CD4-positive, alpha-beta T cell treated with Interleukin-4 for 1 hour (primary cell): ENCODE data around the gene ZFYVE9.
A peak's percentile ranks its signal among the peaks of the same experiment; 100 is the strongest.
"Not testable (repeated sequence)": the region's sequence is repeated elsewhere in the genome, so short reads cannot be mapped to it uniquely, and the experiment has no call there.

Experiments used
- DNase-seq, 2 donors: peaks; one replicate each; pipeline ENCODE4 v3.0.0-alpha.2; 2020 to 2022

The ZFYVE9 gene

GRCh38 chr1:52192436-52192835 lies 50.5 kb downstream of the ZFYVE9 start:
- DNase-seq: no peak

DNA sequence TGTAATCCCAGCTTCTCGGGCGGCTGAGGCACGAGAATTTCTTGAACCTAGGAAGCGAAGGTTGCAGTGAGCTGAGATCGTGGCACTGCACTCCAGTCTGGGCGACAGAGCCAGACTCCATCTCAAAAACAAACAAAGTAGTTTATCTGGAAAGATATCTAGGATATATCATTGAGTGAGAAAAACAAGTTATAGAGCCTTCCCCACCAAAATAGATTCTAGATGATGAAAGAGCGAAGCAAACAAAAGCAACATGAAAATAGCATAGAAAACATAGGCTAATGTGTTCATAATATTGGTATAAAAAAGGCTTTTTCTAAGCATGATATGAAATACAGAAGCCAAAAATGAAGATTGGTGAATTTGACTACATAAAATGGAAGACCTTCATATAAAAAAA lies 52.1 kb downstream of the ZFYVE9 start:
- DNase-seq: no peak

GRCh38 chr1:52195161-52195560 lies 53.3 kb downstream of the ZFYVE9 start:
- DNase-seq: no peak

DNA sequence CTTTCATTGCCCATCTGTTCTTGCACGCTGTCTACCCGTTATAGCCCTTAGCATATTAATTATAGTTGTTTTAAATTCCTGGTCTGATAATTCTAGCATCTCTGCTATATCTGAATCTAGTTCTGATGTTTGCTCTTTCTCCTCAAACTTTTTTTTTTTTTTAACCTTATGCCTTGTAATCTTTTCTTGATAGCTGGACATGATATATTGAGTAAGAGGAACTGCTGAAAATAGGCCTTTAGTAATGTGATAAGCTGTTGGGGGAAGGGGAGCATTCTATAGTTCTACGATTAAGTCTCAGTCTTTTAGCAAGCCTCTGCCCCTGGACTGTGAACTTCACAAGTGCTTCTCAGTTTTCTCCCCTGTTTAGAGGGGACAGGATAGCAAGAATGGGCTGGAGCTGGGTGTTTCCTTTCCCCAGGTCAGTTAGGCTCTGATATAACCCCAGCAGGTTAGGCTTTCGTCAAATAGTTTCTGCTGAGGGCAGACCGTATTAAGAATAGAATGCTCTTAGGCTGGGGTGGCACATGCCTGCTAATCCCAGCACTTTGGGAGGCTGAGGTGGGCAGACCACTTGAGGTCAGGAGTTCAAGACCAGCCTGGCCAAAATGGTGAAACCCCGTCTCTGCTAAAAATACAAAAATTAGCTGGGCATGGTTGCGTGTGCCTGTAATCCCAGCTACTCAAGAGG lies 62.2 kb downstream of the ZFYVE9 start:
- DNase-seq: no peak

DNA sequence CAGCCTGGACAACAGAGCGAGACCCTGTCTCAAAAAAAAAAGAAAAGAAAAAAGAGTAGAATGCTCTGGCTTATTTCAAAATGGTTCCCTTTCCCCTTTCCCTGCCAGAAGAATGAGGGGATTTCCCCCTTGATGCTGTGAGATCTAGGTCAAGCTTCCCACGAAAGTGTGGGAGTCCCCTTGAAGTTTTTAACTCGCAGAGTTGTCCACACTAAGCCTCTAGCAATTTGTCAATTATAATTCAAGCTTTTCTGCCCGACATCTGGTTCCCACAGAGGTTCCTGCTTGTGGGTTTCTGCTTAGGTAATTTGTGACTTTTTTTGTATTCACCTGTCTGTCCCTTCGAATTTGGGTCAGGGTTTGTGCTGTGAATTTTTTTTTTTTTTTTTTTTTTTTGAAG lies 62.8 kb downstream of the ZFYVE9 start:
- DNase-seq: no peak

GRCh38 chr1:52206686-52207085 lies 64.8 kb downstream of the ZFYVE9 start:
- not testable (repeated sequence) for DNase-seq

- DNase-seq: no peak
Measured at GRCh38 chr1:52209429-52209828, 67.5 kb downstream of the ZFYVE9 start.

GRCh38 chr1:52210044-52210443 lies 68.2 kb downstream of the ZFYVE9 start:
- no peak for DNase-seq

DNA sequence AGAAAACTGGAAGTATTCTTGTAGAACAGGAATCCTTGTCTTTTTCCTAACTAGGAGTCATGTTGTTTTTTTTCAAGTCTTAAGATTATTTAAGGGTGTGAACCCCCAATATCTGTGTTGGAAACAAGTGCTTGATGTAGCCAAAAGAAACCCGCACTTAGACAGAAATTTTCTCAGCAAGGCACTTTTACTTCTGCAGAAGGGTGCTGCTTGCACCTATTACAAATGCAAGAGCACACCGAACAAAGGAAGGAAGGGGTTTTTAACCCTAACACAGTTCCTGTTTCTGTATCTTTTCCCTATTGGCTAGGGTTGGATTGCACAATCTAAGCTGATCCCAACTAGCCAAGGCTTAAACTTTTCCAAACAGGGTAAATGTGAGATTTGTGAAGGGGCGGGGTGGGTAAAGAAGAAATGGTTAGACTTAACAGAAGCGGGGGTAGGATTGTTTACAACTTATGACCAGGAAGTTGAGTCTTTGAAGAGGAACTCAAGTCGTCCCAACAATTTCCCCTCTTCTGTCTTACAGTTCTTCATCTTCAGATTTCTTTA lies 75.1 kb downstream of the ZFYVE9 start:
- no peak for DNase-seq

- DNase-seq: no peak
Measured at GRCh38 chr1:52225174-52225573, 83.3 kb downstream of the ZFYVE9 start.

GRCh38 chr1:52229494-52229893 lies 87.6 kb downstream of the ZFYVE9 start:
- no peak for DNase-seq

DNA sequence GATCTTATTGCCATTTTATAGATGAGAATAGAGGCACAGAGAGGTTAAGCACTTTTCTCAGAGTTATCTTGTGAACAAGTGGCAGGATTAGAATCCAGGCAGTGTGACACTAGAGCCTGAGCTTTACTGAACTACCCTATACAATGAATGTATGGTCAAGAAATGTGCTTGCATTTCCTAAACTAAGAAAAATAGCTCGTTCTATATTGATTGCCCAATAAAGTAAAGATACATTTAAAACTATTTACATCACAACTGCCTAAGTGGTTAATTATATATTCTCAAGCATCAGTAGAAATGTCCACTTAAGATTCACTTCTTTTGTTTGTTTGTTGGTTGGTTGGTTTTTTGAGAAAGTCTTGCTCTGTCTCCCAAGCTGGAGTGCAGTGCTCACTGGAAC lies 91.6 kb downstream of the ZFYVE9 start:
- no peak for DNase-seq

DNA sequence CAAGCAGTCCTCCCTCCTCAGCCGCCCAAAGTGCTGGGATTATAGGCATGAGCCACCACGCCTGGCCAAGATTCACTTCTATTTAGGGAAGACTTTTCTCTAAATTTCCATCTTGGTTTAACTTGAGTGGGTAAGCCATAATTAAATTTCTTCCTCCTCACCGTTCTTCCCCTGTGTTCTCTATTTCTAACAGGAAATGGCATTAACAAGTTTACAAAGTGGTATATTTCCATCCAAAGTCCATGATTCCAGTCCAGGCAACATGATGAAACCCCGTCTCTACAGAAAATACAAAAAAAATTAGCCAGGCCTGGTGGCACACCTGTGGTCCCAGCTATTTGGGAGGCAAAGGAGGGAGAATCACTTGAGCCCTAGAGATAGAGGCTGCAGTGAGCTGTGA lies 92.1 kb downstream of the ZFYVE9 start:
- no peak for DNase-seq

DNA sequence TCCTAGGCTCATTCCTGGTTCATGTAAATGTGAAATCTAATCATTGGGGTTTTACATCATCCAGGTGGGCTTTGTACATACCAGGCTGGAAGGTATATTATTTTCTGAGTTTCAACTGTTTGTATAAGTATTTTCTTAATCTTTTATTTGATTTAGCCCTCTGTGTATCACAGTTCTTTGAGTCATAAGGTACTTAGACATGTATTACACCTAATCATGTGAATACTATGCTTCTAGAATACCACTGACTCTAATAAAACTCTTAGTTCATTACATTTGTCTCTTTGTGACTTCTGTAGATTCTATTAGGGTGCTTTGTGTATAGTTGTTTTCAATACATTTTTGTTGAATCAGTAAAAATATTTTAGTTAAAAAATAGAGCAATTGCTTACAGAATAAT lies 92.8 kb downstream of the ZFYVE9 start:
- no peak for DNase-seq

DNA sequence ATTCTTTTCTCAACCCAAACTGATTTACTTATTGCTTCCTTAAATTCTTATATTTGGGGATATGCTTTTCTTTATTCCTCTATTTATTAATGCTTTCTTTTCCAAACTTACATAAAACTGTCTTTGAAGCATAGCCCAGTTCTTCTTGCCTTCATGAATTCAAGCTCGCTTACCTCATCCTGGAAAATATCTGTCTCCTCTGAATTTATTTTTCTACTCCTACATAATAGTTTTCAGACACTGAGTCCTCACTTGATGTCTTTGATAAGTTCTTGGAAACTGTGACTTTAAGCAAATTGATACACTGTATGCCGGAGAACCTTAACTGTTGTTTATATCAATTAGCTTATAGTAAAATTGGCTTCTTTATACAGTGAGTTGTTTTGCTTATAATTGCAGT lies 93.8 kb downstream of the ZFYVE9 start:
- no peak for DNase-seq

GRCh38 chr1:52237430-52237829 lies 95.5 kb downstream of the ZFYVE9 start:
- DNase-seq: no peak

- DNase-seq: no peak
Measured at GRCh38 chr1:52238474-52238873, 96.6 kb downstream of the ZFYVE9 start.

DNA sequence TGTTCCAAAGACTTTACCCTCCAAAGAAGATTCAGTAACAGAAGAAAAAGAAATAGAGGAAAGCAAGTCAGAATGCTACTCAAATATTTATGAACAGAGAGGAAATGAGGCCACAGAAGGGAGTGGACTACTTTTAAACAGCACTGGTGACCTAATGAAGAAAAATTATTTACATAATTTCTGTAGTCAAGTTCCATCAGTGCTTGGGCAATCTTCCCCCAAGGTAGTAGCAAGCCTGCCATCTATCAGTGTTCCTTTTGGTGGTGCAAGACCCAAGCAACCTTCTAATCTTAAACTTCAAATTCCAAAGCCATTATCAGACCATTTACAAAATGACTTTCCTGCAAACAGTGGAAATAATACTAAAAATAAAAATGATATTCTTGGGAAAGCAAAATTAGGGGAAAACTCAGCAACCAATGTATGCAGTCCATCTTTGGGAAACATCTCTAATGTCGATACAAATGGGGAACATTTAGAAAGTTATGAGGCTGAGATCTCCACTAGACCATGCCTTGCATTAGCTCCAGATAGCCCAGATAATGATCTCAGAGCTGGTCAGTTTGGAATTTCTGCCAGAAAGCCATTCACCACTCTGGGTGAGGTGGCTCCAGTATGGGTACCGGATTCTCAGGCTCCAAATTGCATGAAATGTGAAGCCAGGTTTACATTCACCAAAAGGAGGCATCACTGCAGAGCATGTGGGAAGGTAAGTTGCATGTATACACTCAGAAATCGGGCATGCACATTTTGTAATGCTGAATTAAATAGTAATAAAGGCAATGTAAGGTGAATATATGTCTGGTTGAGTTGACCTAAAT lies 97.2 kb downstream of the ZFYVE9 start:
- no peak for DNase-seq

- peak in 1 of 2 donors; percentile 11 for DNase-seq
Measured at GRCh38 chr1:52239708-52240001, 97.8 kb downstream of the ZFYVE9 start.

- no peak for DNase-seq
Measured at GRCh38 chr1:52240592-52241210, 98.8 kb downstream of the ZFYVE9 start.

DNA sequence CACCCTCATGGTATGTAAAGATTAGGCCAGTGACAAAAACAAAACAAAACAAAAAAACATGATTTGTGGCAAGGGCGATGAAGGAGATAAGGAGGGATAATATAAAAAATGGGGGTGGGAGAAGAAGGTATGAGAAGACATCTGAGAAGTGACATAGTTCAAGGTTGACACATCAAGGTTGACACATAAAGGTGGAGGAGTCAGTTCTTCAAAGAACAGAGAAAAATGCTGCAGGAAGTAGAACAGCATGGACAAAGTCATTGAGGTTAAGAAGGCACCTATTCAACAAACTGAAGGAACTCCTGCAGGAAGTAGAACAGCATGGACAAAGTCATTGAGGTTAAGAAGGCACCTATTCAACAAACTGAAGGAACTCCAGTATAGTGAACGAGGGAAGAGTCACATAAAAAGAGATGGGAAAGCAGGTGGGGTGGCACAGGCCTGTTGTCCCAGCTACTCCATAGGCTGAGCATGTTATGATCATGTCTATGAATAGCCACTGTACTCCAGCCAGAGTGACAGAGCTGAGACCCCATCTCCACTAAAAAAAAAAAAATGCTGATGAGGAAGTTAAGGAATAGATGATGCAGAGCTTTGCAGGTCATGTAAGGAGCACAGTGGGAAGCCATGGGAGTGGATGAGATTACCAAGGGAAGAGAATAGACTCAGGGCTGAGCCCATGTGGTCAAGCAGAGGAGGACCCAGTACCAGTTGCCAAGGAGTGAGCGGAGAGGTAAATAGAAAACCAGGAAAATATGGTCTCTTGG lies 101.5 kb downstream of the ZFYVE9 start:
- DNase-seq: no peak

DNA sequence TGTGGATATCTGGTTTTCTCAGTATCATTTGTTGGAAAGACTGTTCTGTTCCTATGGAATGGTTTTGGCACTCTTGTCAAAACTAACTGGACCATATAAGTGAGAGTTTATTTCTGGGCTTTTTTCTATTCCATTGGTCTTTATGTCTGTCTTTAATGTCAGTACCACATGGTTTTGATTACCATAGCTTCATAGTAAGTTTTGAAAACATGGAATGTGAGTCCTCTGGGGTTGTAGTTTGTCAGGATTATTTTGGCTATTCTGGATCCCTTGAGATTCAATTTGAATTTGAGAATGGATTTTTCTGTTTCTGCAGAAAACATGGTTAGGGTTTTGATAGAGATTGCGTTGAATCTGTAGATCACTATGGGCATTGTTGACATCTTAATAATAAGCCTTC lies 107.9 kb downstream of the ZFYVE9 start:
- no peak for DNase-seq

DNA sequence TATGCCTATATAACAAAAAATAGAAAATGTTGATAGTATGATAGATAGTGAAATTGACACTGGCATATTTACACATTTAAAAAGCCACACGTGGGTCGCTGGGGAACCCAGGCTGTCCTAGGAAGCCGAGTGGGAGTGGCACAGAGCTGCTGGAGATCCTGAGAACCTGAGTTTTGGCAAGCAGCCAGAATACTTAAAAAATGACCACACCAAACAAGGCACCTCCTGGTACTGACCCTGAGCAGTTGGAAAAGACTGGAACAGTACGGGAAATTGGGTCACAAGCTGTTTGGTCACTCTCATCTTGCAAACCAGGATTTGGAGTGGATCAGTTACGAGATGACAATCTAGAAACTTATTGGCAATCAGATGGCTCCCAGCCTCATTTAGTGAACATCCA lies 111.5 kb downstream of the ZFYVE9 start:
- DNase-seq: no peak
